ENCODE results near the gene KCTD16. TPM values are rescaled to one million over a fixed set of nuclear protein-coding genes. Genes with fewer than 3 reads are reported as not detected.

Gene KCTD16
- total RNA-seq, 6 donors from 2014 or later = under 0.01 to 1.7 (median 0.27) TPM

DNA sequence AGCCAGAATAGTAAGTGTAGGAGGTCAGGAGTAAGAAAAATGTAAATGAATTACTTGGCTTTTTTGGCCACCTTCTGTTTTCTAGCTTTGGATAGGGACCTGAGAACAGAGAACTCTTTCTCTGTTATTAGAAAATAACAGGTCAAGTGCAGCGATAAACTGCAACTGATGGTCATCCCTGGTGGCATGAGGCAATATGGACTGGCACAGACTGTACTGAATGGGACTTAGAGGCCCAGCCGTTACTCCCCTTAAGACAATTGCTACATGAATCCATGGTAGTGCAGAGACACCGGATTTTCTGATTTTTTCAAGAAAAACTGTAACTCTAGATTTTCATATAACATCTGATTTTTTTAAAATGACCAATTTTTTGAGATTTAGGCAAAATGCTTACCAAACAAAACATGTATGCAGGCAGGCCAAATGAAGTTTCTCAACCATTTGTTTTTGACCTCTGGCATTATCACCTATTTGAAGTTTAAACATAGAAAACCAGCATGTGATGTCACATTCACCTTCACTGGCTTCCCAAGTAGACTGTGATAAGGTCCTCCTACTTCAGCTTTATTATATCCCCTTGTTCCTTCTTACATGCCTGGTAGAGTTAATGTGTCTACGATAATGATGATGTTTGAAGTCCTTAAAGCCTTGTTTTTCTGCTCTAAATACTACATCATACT is 262.6 kb downstream of the KCTD16 start:
- TF ChIP-seq, protein P1, sequence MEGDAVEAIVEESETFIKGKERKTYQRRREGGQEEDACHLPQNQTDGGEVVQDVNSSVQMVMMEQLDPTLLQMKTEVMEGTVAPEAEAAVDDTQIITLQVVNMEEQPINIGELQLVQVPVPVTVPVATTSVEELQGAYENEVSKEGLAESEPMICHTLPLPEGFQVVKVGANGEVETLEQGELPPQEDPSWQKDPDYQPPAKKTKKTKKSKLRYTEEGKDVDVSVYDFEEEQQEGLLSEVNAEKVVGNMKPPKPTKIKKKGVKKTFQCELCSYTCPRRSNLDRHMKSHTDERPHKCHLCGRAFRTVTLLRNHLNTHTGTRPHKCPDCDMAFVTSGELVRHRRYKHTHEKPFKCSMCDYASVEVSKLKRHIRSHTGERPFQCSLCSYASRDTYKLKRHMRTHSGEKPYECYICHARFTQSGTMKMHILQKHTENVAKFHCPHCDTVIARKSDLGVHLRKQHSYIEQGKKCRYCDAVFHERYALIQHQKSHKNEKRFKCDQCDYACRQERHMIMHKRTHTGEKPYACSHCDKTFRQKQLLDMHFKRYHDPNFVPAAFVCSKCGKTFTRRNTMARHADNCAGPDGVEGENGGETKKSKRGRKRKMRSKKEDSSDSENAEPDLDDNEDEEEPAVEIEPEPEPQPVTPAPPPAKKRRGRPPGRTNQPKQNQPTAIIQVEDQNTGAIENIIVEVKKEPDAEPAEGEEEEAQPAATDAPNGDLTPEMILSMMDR (IDR thresholded peaks at IDR 0.05) = no peak
- TF ChIP-seq EP300 (IDR thresholded peaks at IDR 0.05) = no peak
- no peak for TF ChIP-seq POLR2A (IDR thresholded peaks at IDR 0.05)
- ATAC-seq (ENCODE audit: low FRiP score in 2 of 2) = no peak

DNA sequence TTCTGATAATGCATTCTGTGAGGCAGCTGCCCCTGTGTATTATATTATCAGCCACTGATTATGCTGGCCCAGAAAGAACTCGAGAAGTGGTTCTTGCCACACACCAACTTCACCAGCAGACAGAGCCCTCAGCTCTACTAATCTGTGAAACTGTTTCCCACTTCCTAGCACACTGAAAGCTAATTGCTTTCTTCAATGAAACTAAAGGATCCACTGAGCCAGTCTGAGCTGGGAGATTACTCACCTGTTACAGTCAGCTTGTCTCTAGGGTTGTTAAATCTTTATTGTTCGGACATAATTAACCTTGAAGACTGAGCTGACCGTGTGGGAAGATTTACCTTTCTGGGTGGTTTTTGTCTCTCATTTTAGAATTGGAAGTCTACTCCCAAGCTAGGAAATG is 263.2 kb downstream of the KCTD16 start:
- 82% methylated on average over 3 of the region's 3 CpGs for WGBS, 2 donors
- H3K27me3 ChIP-seq = no peaks in the 10 kb centered on the region
- no peak overlapping the region for H3K27ac ChIP-seq
- no peak for ATAC-seq (ENCODE audit: low FRiP score in 2 of 2)
- no peaks in the 10 kb centered on the region for H3K36me3 ChIP-seq
- H3K9me3 ChIP-seq = no peaks in the 10 kb centered on the region
- no peak overlapping the region for H3K4me3 ChIP-seq
- DNase-seq = no peak
- TF ChIP-seq, protein P1 (IDR thresholded peaks at IDR 0.05) = no peak
- TF ChIP-seq POLR2A (IDR thresholded peaks at IDR 0.05) = no peak
- TF ChIP-seq POLR2AphosphoS5 (IDR thresholded peaks at IDR 0.05) = no peak
- TF ChIP-seq EP300 (IDR thresholded peaks at IDR 0.05) = no peak
- H3K4me1 ChIP-seq = no peaks in the 10 kb centered on the region

More for the DNA sequence above, 262.6 kb downstream of the KCTD16 start:
- H3K27me3 ChIP-seq = no peaks in the 10 kb centered on the region
- H3K4me1 ChIP-seq = no peaks in the 10 kb centered on the region
- DNase-seq = no peak
- H3K4me3 ChIP-seq = no peak overlapping the region
- H3K27ac ChIP-seq = no peak overlapping the region
- H3K9me3 ChIP-seq = no peaks in the 10 kb centered on the region
- WGBS, 2 donors = 88 to 91% methylated on average over 4 of the region's 4 CpGs
- no peaks in the 10 kb centered on the region for H3K36me3 ChIP-seq

DNA sequence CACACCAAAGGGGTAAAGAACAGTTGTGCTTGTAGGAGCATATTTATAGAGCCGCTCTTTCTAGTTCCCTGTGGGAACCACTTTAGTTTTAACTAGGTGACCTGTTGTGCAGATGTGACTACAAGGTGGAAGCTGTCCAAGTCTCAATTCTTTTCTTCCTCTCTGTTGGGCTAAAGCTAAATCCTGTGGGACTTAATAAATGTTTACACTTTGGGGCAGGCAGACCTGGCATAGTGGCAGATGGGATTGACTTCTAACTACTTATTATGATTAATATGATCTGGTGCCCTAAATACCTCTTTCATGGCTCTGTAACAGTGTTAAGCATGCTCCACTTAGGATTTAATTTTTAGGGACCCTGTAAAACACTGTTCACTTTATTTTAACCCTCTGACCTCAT is 265.3 kb downstream of the KCTD16 start:
- no peaks in the 10 kb centered on the region for H3K36me3 ChIP-seq
- H3K9me3 ChIP-seq = no peaks in the 10 kb centered on the region
- no peak for TF ChIP-seq POLR2AphosphoS5 (IDR thresholded peaks at IDR 0.05)
- no peak overlapping the region for H3K4me3 ChIP-seq
- WGBS, 2 donors = 69 to 87% methylated on average over 1 of the region's 1 CpG
- ATAC-seq (ENCODE audit: low FRiP score in 2 of 2) = no peak
- no peaks in the 10 kb centered on the region for H3K4me1 ChIP-seq
- DNase-seq = no peak
- no peak overlapping the region for H3K27ac ChIP-seq
- no peaks in the 10 kb centered on the region for H3K27me3 ChIP-seq

DNA sequence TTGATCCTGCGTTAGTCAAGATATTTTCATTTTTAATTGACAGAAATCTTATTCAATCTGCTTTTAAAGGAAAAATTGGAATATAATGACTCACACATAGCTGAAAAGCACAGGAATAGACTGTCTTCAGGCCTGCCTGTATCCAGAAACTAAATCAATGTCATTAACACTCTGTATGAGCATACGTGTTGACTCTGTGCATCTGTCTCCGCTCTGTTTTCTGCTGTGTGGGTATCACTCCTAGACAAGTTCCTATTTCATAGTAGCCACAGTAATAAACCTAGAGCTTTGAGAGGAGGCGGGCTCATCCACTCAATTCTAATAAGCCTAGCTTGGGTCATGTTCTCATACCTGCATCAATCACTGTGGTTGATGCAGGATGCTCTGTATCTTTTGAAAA is 267.6 kb downstream of the KCTD16 start:
- DNase-seq = no peak
- peak in 1 of 2 donors; percentile 43 for ATAC-seq (ENCODE audit: low FRiP score in 2 of 2)
- Histone ChIP-seq H3K4me3 (no peak overlapping the region), H3K27ac (no peak overlapping the region), H3K9me3 (peaks cover 0 to 4% (median 1%) of the 10 kb centered on the region in 4 donors), H3K27me3 (no peaks in the 10 kb centered on the region), H3K36me3 (no peaks in the 10 kb centered on the region), H3K4me1 (no peaks in the 10 kb centered on the region)
- 88 to 97% methylated on average over 4 of the region's 4 CpGs for WGBS, 2 donors
- TF ChIP-seq POLR2AphosphoS5 (IDR thresholded peaks at IDR 0.05) (no peak), EP300 (IDR thresholded peaks at IDR 0.05) (no peak), POLR2A (IDR thresholded peaks at IDR 0.05) (no peak)
- TF ChIP-seq, protein P1 (IDR thresholded peaks at IDR 0.05) = no peak

DNA sequence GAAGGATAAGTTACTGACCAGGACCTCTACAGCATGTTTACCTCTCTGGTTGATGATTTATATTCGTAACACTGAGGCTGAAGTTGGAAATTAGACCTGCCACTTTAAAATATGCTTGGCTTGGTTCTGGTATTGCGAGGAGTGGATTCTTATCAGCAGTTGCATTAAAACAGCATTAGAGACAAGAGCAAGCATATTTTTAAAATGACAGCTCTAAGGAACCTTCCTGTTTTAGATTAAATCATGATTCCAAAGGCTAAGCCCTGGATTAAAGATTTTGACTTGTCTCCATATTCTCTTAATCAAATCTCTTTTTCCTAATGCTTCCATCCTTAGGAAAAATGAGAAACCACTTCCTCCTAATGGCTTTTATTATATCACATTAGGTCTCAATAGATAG is 277.8 kb downstream of the KCTD16 start:
- Histone ChIP-seq H3K27me3 (no peaks in the 10 kb centered on the region), H3K4me3 (no peak overlapping the region), H3K9me3 (no peaks in the 10 kb centered on the region), H3K4me1 (peaks cover 0 to 4% (median 0%) of the 10 kb centered on the region in 4 donors), H3K27ac (no peak overlapping the region), H3K36me3 (no peaks in the 10 kb centered on the region)
- 67 to 73% methylated on average over 2 of the region's 2 CpGs for WGBS, 2 donors
- ATAC-seq (ENCODE audit: low FRiP score in 2 of 2) = no peak
- TF ChIP-seq POLR2A (IDR thresholded peaks at IDR 0.05) (no peak), EP300 (IDR thresholded peaks at IDR 0.05) (no peak), POLR2AphosphoS5 (IDR thresholded peaks at IDR 0.05) (no peak)
- TF ChIP-seq, protein P1 (IDR thresholded peaks at IDR 0.05) = no peak
- DNase-seq = no peak

Measured in upper lobe of left lung (tissue), 6 donors.